HepG2 (cell line): ENCODE measurements around the gene RNF11. TPM values are rescaled to one million over a fixed set of nuclear protein-coding genes. Genes with fewer than 3 reads are reported as not detected.

ENCODE experiments used
- AHR ChIP-seq: IDR thresholded peaks from 2 replicates; pipeline ENCODE4 v1.6.1; 2018; ENCODE audit warnings: missing genetic modification reagents, missing compliant biosample characterization
- CBX1 ChIP-seq: IDR thresholded peaks from one replicate; pipeline ENCODE4 v1.6.1; 2016; ENCODE audit warnings: antibody characterized with exemption, low read depth
- CCAR2 ChIP-seq: fragments of 200-400 bp; formaldehyde crosslinking; optimal IDR thresholded peaks from 2 replicates; pipeline ENCODE3; 2018; ENCODE audit warnings: low read depth, mild to moderate bottlenecking, low read length, moderate library complexity
- FIP1L1 ChIP-seq: fragments of 200-400 bp; formaldehyde crosslinking; IDR thresholded peaks from 2 replicates; pipeline ENCODE4 v1.6.1; 2018; ENCODE audit warnings: low read depth, mild to moderate bottlenecking, low read length, moderate library complexity, borderline replicate concordance; ENCODE audit not compliant: insufficient read depth
- GABPB1 ChIP-seq: IDR thresholded peaks from 2 replicates; pipeline ENCODE4 v1.6.1; 2016; ENCODE audit warnings: mild to moderate bottlenecking, missing genetic modification reagents, moderate library complexity, missing compliant biosample characterization
- HNRNPLL ChIP-seq: fragments of 200-400 bp; formaldehyde crosslinking; IDR thresholded peaks from 2 replicates; pipeline ENCODE4 v1.6.1; 2017; ENCODE audit warnings: mild to moderate bottlenecking, low read depth, low read length; ENCODE audit not compliant: poor library complexity, severe bottlenecking
- HOXA7 ChIP-seq: sonication (generic); formaldehyde crosslinking; IDR thresholded peaks from 2 replicates; pipeline ENCODE4 v1.8.1; 2022; ENCODE audit warnings: mild to moderate bottlenecking, missing genetic modification reagents, moderate library complexity
- KDM4B ChIP-seq: sonication (generic); formaldehyde crosslinking; IDR thresholded peaks from 2 replicates; pipeline ENCODE4 v1.4.0; 2020; ENCODE audit warnings: missing genetic modification reagents
- KLF11 ChIP-seq: IDR thresholded peaks from 2 replicates; pipeline ENCODE4 v1.6.1; 2016; ENCODE audit warnings: missing compliant biosample characterization
- MAF1 ChIP-seq: sonication (generic); formaldehyde crosslinking; IDR thresholded peaks from 2 replicates; pipeline ENCODE4 v1.5.0; 2020; ENCODE audit warnings: missing genetic modification reagents, borderline replicate concordance
- PPARG ChIP-seq: conservative IDR thresholded peaks from 2 replicates; pipeline ENCODE4 v1.6.1; 2016; ENCODE audit warnings: missing biosample characterization, missing genetic modification reagents
- PRPF4 ChIP-seq: fragments of 200-400 bp; formaldehyde crosslinking; IDR thresholded peaks from 2 replicates; pipeline ENCODE4 v1.6.1; 2016; ENCODE audit warnings: low read length, low read depth; ENCODE audit not compliant: poor library complexity, severe bottlenecking
- RBM22 ChIP-seq: fragments of 200-400 bp; formaldehyde crosslinking; optimal IDR thresholded peaks from 2 replicates; pipeline ENCODE3; 2017; ENCODE audit warnings: mild to moderate bottlenecking, low read length, moderate library complexity
- SALL1 ChIP-seq: sonication (generic); formaldehyde crosslinking; IDR thresholded peaks from 2 replicates; pipeline ENCODE4 v1.8.0; 2022; ENCODE audit warnings: mild to moderate bottlenecking, missing genetic modification reagents
- SIN3B ChIP-seq: fragments of 150-350 bp; IDR thresholded peaks from 2 replicates; pipeline ENCODE4 v1.6.1; 2014; ENCODE audit warnings: low read length
- TCF12 ChIP-seq, 2 experiments: fragments of 450-650 bp in 1 of 2; sonication (generic) in 1 of 2; formaldehyde crosslinking in 1 of 2; IDR thresholded peaks; 2 replicates each; pipeline versions ENCODE4 v1.6.1 to v1.8.0; 2017 to 2022; ENCODE audit warnings: antibody characterized with exemption in 1 of 2, mild to moderate bottlenecking in 1 of 2, missing genetic modification reagents in 1 of 2, moderate library complexity in 1 of 2
- WIZ ChIP-seq: sonication (generic); formaldehyde crosslinking; IDR thresholded peaks from 2 replicates; pipeline ENCODE4 v1.5.1; 2020; ENCODE audit warnings: mild to moderate bottlenecking, missing genetic modification reagents
- ZKSCAN8 ChIP-seq: IDR thresholded peaks from 2 replicates; pipeline ENCODE4 v1.6.1; 2016; ENCODE audit warnings: borderline replicate concordance, missing genetic modification reagents, missing compliant biosample characterization
- ZNF256 ChIP-seq: sonication (generic); formaldehyde crosslinking; conservative IDR thresholded peaks from 2 replicates; pipeline ENCODE4 v1.4.0; 2020; ENCODE audit warnings: missing genetic modification reagents
- ZNF34 ChIP-seq: sonication (generic); formaldehyde crosslinking; IDR thresholded peaks from 2 replicates; pipeline ENCODE4 v1.4.0; 2020; ENCODE audit warnings: mild to moderate bottlenecking, missing genetic modification reagents, borderline replicate concordance
- ZNF569 ChIP-seq: sonication (generic); formaldehyde crosslinking; IDR thresholded peaks from 2 replicates; pipeline ENCODE4 v1.5.0; 2020; ENCODE audit warnings: mild to moderate bottlenecking, missing genetic modification reagents, moderate library complexity, borderline replicate concordance
- polyA plus RNA-seq, 8 experiments: library from polyadenylated mRNA; depleted of rRNA in 3 of 8; stranded (reverse) in 7 of 8; unstranded in 1 of 8; fragments of >200 nt; fragmentation: Illumina TruSeq in 4 of 8; extraction: Trizol in 4 of 8; gene quantifications; 2 replicates each; pipeline versions ENCODE4 v1.2.1 to v1.2.3, GENCODE V29; 2011 to 2016; ENCODE audit warnings: low read depth in 4 of 8, missing spikeins in 1 of 8, mixed read lengths in 1 of 8; ENCODE audit not compliant: insufficient read depth in 1 of 8
- total RNA-seq, 5 experiments: library from RNA; depleted of rRNA; stranded (reverse); fragments of >200 nt; fragmentation: Illumina TruSeq; extraction: Trizol; gene quantifications; 2 replicates each; pipeline ENCODE4 v1.2.3, GENCODE V29; 2016; ENCODE audit warnings: low read depth in 1 of 5
- TF ChIP-seq, protein P1 (sequence below): sonication (generic); formaldehyde crosslinking; IDR thresholded peaks from 2 replicates; pipeline ENCODE4 v1.8.0; 2022; ENCODE audit warnings: mild to moderate bottlenecking, missing genetic modification reagents, borderline replicate concordance
- TF ChIP-seq, protein P2 (sequence below): fragments of 450-650 bp; IDR thresholded peaks from 2 replicates; pipeline ENCODE4 v1.6.1; 2017
- TF ChIP-seq, protein P3 (sequence below): sonication (generic); formaldehyde crosslinking; IDR thresholded peaks from 2 replicates; pipeline ENCODE4 v1.9.0; 2022; ENCODE audit warnings: missing genetic modification reagents, mild to moderate bottlenecking, borderline replicate concordance

The RNF11 gene
- total and polyA plus RNA-seq, 2 of the 13 experiments (the other 11 are each of a cell fraction or from before 2014, with no cell fraction given): 41.2 to 48.8 TPM

DNA sequence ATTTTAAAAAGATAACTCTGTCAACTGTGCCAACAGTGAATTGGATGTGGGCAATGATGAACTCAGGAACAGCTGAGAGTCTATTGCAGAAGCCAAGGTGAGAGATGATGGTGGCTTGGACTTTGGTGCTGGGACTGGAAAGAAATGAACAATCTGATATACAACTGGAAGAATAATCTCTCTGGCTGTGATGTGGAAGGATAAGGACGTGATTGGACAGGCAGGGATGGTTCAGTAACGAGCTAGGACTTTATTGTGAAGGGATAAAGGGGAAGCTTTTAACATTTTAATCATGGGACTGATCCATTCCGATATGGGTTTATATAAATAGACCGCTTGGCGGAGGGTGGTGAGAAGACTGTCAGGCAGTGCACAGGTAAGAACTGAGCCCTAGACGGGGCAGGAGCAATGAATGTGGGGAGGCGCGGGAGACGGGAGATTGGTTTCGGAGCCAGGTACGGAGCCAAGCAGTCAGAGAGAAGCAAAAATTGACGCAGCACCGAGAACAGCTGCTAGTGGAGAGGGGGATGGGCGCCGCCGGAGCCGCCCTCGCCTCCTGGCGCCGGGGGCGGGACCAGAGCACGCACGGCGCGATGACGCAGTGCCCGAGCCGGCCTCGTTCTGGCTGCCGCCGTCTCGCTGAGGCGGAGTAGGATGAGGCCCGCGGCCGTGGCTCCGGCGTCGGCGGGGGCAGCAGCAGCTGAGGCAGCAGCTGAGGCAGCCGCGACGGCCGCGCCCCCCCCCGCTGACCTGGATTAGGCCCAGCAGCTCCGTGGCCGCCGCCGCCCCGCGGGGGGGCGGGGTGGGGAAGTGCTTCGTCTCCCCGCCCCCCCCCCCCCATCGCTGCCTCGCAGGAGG, at the start of gene RNF11 (continued):
- TF ChIP-seq, protein P1, sequence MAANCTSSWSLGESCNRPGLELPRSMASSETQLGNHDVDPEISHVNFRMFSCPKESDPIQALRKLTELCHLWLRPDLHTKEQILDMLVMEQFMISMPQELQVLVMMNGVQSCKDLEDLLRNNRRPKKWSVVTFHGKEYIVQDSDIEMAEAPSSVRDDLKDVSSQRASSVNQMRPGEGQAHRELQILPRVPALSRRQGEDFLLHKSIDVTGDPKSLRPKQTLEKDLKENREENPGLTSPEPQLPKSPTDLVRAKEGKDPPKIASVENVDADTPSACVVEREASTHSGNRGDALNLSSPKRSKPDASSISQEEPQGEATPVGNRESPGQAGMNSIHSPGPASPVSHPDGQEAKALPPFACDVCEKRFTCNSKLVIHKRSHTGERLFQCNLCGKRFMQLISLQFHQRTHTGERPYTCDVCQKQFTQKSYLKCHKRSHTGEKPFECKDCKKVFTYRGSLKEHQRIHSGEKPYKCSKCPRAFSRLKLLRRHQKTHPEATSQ (CRISPR knock-in tag): no peak
- no peak for TF ChIP-seq HOXA7 (CRISPR knock-in tag)
- TF ChIP-seq, protein P2, sequence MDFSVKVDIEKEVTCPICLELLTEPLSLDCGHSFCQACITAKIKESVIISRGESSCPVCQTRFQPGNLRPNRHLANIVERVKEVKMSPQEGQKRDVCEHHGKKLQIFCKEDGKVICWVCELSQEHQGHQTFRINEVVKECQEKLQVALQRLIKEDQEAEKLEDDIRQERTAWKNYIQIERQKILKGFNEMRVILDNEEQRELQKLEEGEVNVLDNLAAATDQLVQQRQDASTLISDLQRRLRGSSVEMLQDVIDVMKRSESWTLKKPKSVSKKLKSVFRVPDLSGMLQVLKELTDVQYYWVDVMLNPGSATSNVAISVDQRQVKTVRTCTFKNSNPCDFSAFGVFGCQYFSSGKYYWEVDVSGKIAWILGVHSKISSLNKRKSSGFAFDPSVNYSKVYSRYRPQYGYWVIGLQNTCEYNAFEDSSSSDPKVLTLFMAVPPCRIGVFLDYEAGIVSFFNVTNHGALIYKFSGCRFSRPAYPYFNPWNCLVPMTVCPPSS: no peak
- TF ChIP-seq WIZ (CRISPR knock-in tag): no peak
- no peak for TF ChIP-seq CCAR2
- no peak for TF ChIP-seq ZNF256
- TF ChIP-seq ZNF34: no peak
- TF ChIP-seq KDM4B: no peak
- TF ChIP-seq SIN3B: no peak
- TF ChIP-seq GABPB1 (CRISPR knock-in tag): peak; percentile 67; the same call in 1 of the 2 replicates
- no peak for TF ChIP-seq RBM22
- no peak for TF ChIP-seq AHR (CRISPR knock-in tag)
- peak; percentile 66 for TF ChIP-seq CBX1
- no peak for TF ChIP-seq PPARG (CRISPR knock-in tag)
- 0 out of 2 replicates have a peak, but pooled peaks have one; percentile 16 for TF ChIP-seq ZNF569 (CRISPR knock-in tag)
- no peak for TF ChIP-seq FIP1L1
- TF ChIP-seq MAF1 (CRISPR knock-in tag): no peak
- no peak for TF ChIP-seq KLF11 (CRISPR knock-in tag)
- no peak for TF ChIP-seq ZKSCAN8 (CRISPR knock-in tag)
- TF ChIP-seq HNRNPLL: peak; percentile 49
- no peak for TF ChIP-seq TCF12 (IDR thresholded peaks at IDR 0.05)
- no peak for TF ChIP-seq TCF12 (CRISPR knock-in tag; IDR thresholded peaks at IDR 0.05)
- peak; percentile 91 for TF ChIP-seq PRPF4
- TF ChIP-seq, protein P3, sequence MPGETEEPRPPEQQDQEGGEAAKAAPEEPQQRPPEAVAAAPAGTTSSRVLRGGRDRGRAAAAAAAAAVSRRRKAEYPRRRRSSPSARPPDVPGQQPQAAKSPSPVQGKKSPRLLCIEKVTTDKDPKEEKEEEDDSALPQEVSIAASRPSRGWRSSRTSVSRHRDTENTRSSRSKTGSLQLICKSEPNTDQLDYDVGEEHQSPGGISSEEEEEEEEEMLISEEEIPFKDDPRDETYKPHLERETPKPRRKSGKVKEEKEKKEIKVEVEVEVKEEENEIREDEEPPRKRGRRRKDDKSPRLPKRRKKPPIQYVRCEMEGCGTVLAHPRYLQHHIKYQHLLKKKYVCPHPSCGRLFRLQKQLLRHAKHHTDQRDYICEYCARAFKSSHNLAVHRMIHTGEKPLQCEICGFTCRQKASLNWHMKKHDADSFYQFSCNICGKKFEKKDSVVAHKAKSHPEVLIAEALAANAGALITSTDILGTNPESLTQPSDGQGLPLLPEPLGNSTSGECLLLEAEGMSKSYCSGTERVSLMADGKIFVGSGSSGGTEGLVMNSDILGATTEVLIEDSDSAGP: peak; percentile 52
- TF ChIP-seq SALL1: peak; percentile 78
